Osteocyte (in vitro differentiated cells): ENCODE data around the gene ENOSF1. TPM values are rescaled to one million over a fixed set of nuclear protein-coding genes. Genes with fewer than 3 reads are reported as not detected.

Experiments
- DNase-seq: peaks from one replicate; pipeline ENCODE4 v3.0.0; 2021; ENCODE audit warnings: mixed read lengths; ENCODE audit not compliant: unreplicated experiment; ENCODE audit errors: extremely low spot score
- H3K27ac Mint-ChIP-seq: one replicate; pipeline ENCODE4 v1.8.0; 2021; ENCODE audit warnings: mild to moderate bottlenecking, mixed read lengths; ENCODE audit not compliant: unreplicated experiment
- H3K27me3 Mint-ChIP-seq: one replicate; pipeline ENCODE4 v1.8.0; 2021; ENCODE audit warnings: mixed read lengths; ENCODE audit not compliant: unreplicated experiment
- H3K36me3 Mint-ChIP-seq: one replicate; pipeline ENCODE4 v1.8.0; 2021; ENCODE audit warnings: mixed read lengths; ENCODE audit not compliant: unreplicated experiment
- H3K4me1 Mint-ChIP-seq: one replicate; pipeline ENCODE4 v1.8.0; 2021; ENCODE audit warnings: mixed read lengths; ENCODE audit not compliant: unreplicated experiment
- H3K4me3 Mint-ChIP-seq: one replicate; pipeline ENCODE4 v1.8.0; 2021; ENCODE audit warnings: mild to moderate bottlenecking, moderate library complexity, mixed read lengths; ENCODE audit not compliant: unreplicated experiment
- H3K9me3 Mint-ChIP-seq: one replicate; pipeline ENCODE4 v1.8.0; 2021; ENCODE audit warnings: mixed read lengths; ENCODE audit not compliant: unreplicated experiment
- CTCF ChIP-seq: fragments of 200-600 bp; sonication (generic); IDR thresholded peaks from 2 replicates; pipeline ENCODE4 v1.5.0; 2021; ENCODE audit warnings: antibody characterized with exemption, mild to moderate bottlenecking, moderate library complexity
- total RNA-seq: library from RNA; stranded (reverse); gene quantifications from 2 replicates; pipeline ENCODE4 v1.2.1, GENCODE V29; 2021

Gene ENOSF1
- total RNA-seq, 1 donor from 2014 or later = 22.3 TPM

DNA sequence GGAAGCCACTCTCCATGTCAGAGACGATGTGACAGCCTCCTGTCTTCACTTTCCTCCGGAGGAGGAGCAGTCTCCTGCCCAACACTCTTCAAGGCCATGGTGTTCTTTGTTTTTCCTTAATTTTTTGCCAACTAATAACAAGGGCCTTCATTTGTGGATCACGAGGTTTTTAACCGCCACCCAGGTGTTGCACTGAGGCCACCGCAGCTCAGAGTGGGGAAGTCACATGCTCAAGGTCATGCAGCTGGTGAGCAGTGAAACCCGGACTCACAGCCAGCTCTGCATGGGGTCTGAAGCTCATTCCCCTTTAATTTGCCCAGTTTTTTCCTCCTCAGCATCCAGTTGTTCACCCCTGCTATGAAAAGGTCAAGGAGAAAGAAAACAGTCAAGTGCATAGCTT lies 19.6 kb downstream of the ENOSF1 start:
- H3K4me3 Mint-ChIP-seq = no peak overlapping the region
- no peak for TF ChIP-seq CTCF
- DNase-seq = no peak
- peaks cover 11% of the 10 kb centered on the region for H3K4me1 Mint-ChIP-seq
- H3K36me3 Mint-ChIP-seq = peaks cover 8% of the 10 kb centered on the region
- H3K27me3 Mint-ChIP-seq = no peaks in the 10 kb centered on the region
- H3K9me3 Mint-ChIP-seq = no peaks in the 10 kb centered on the region
- H3K27ac Mint-ChIP-seq = no peak overlapping the region

DNA sequence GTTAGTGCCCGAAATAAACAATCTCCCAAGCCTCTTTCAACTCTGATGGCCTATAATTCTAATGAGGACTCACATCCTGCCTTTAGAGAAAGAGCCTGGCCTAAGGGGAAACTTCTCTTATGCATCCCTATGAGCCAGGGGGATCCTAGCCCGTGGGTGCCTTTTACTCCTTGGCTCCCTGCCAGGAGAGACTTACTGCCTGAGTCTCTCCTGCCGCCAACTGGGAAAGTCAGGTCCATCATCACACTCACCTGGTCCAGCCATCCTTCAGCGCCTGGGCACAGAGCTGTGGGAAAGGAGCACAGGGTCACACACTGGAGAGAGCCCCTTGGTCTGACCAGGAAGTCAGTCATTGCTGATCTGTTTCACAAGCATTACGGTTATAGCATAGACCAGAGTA lies 24.1 kb downstream of the ENOSF1 start:
- H3K4me3 Mint-ChIP-seq = no peak overlapping the region
- H3K4me1 Mint-ChIP-seq = peaks cover 10% of the 10 kb centered on the region
- H3K9me3 Mint-ChIP-seq = no peaks in the 10 kb centered on the region
- H3K27me3 Mint-ChIP-seq = no peaks in the 10 kb centered on the region
- H3K27ac Mint-ChIP-seq = no peak overlapping the region
- no peak for DNase-seq
- H3K36me3 Mint-ChIP-seq = peaks cover 5% of the 10 kb centered on the region
- TF ChIP-seq CTCF = no peak

DNA sequence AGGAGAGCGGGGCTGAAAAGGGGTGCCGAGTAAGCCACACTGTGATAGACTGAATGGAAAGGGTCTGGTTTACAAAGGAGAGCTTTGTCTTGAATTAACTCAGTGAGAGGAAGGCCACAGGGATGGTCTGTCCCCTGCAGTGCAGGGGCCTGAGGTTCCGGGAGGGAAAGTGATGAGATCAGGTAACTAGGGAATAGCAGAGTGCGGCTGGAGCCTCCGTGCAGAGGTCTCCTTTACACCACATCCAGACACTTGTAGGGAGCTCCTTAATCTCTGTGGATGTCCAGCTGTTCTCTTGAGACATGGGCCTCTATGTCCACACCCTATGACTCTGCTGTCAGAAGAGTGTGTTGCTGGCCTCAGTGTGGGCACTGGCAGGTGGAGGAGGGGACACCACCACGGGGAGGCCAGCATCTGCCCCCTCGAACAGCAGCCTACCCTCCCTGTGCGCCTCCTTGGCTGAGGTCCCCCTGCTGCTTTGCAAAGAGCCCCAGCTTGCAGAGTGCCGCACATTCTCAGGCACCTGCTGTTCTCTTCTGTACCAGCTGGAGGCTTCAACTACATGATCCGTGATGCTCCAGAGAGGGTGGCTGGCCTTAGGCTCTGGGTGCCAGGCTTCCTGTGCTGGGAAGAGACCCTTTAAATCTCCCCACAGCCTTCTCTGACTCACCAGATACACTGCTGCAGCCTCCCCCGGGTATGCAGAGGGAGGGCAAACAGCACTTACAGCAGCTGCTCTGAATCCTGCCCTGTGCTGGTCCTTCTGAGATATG lies 25.9 kb downstream of the ENOSF1 start:
- no peak for TF ChIP-seq CTCF

GRCh38 chr18:685438-685837 lies 27.0 kb downstream of the ENOSF1 start:
- Mint-ChIP-seq H3K4me3 (no peak overlapping the region), H3K27ac (no peak overlapping the region), H3K27me3 (no peaks in the 10 kb centered on the region), H3K4me1 (peaks cover 5% of the 10 kb centered on the region), H3K9me3 (no peaks in the 10 kb centered on the region), H3K36me3 (peaks cover 5% of the 10 kb centered on the region)
- DNase-seq = no peak
- no peak for TF ChIP-seq CTCF

More for the DNA sequence above, 25.9 kb downstream of the ENOSF1 start:
- no peak overlapping the region for H3K4me3 Mint-ChIP-seq
- H3K27me3 Mint-ChIP-seq = no peaks in the 10 kb centered on the region
- no peaks in the 10 kb centered on the region for H3K9me3 Mint-ChIP-seq
- peaks cover 5% of the 10 kb centered on the region for H3K36me3 Mint-ChIP-seq
- no peak overlapping the region for H3K27ac Mint-ChIP-seq
- no peak for DNase-seq
- peaks cover 5% of the 10 kb centered on the region for H3K4me1 Mint-ChIP-seq

- DNase-seq = no peak
- Mint-ChIP-seq H3K4me1 (peaks cover 5% of the 10 kb centered on the region), H3K36me3 (peaks cover 3% of the 10 kb centered on the region), H3K9me3 (no peaks in the 10 kb centered on the region), H3K27ac (no peak overlapping the region), H3K27me3 (no peaks in the 10 kb centered on the region), H3K4me3 (no peak overlapping the region)
- no peak for TF ChIP-seq CTCF
Measured at GRCh38 chr18:683531-683930, 28.9 kb downstream of the ENOSF1 start.
